ENCODE data around the gene VGLL4. TPM values are rescaled to one million over a fixed set of nuclear protein-coding genes. Genes with fewer than 3 reads are reported as not detected.

VGLL4 gene
- polyA plus RNA-seq, 4 donors: 26.6 to 54.8 (median 38.4) TPM

- Histone ChIP-seq H3K4me3 (ENCODE audit: low read depth in 1 of 3, low read length in 3 of 3) (no peak overlapping the region), H3K27ac (ENCODE audit: low read depth in 1 of 3, low read length in 2 of 3) (peak overlapping the region in 1 of 3 donors; percentile 40), H3K36me3 (ENCODE audit: control insufficient read depth in 3 of 3, insufficient read depth in 2 of 3, low read depth in 1 of 3, low read length in 3 of 3) (peaks cover 0 to 18% (median 0%) of the 10 kb centered on the region in 3 donors), H3K4me1 (ENCODE audit: control insufficient read depth in 3 of 3, insufficient read depth in 2 of 3, low read depth in 1 of 3, low read length in 2 of 3) (peaks cover 3 to 23% (median 9%) of the 10 kb centered on the region in 3 donors), H3K27me3 (ENCODE audit: control insufficient read depth in 3 of 3, insufficient read depth in 3 of 3, low read length in 3 of 3) (no peaks in the 10 kb centered on the region), H3K9me3 (ENCODE audit: control insufficient read depth in 2 of 2, insufficient read depth in 1 of 2, low read depth in 1 of 2, low read length in 1 of 2) (no peaks in the 10 kb centered on the region)
- WGBS, 3 donors: 82 to 93% (median 83%) methylated on average over 12 of the region's 12 CpGs
- no peak for FAIRE-seq
- no peak for DNase-seq
Measured at GRCh38 chr3:11587766-11588165, 55.9 kb downstream of the VGLL4 start.

GRCh38 chr3:11584570-11584969 lies 59.1 kb downstream of the VGLL4 start:
- 80 to 89% (median 87%) methylated on average over 4 of the region's 4 CpGs for WGBS, 3 donors
- Histone ChIP-seq H3K4me1 (ENCODE audit: control insufficient read depth in 3 of 3, insufficient read depth in 2 of 3, low read depth in 1 of 3, low read length in 2 of 3) (peaks cover 3 to 19% (median 16%) of the 10 kb centered on the region in 3 donors), H3K27me3 (ENCODE audit: control insufficient read depth in 3 of 3, insufficient read depth in 3 of 3, low read length in 3 of 3) (no peaks in the 10 kb centered on the region), H3K4me3 (ENCODE audit: low read depth in 1 of 3, low read length in 3 of 3) (no peak overlapping the region), H3K9me3 (ENCODE audit: control insufficient read depth in 2 of 2, insufficient read depth in 1 of 2, low read depth in 1 of 2, low read length in 1 of 2) (no peaks in the 10 kb centered on the region), H3K27ac (ENCODE audit: low read depth in 1 of 3, low read length in 2 of 3) (no peak overlapping the region), H3K36me3 (ENCODE audit: control insufficient read depth in 3 of 3, insufficient read depth in 2 of 3, low read depth in 1 of 3, low read length in 3 of 3) (peaks cover 0 to 11% (median 0%) of the 10 kb centered on the region in 3 donors)
- FAIRE-seq (no peak), DNase-seq (no peak)

DNA sequence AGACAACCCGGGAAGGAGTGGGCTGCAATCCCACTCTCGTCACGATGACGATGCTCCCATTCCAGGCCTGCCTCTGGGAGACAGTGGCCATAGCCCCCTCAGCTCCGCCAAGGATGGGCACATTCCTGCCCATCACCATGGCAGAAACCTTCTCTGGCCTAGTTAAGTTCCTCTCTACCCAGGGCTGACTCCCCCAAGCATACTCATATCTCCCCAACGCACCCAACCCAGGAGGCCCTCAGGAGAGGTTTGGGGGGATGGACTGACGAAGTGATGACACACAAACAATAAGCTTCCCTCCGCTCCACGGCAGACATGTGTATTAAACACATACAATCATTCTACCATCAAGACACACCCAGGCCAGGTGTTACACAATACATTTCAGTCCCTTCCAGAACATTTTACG lies 60.1 kb downstream of the VGLL4 start:
- Histone ChIP-seq H3K27me3 (ENCODE audit: control insufficient read depth in 3 of 3, insufficient read depth in 3 of 3, low read length in 3 of 3) (no peaks in the 10 kb centered on the region), H3K4me3 (ENCODE audit: low read depth in 1 of 3, low read length in 3 of 3) (no peak overlapping the region), H3K4me1 (ENCODE audit: control insufficient read depth in 3 of 3, insufficient read depth in 2 of 3, low read depth in 1 of 3, low read length in 2 of 3) (peaks cover 3 to 19% (median 11%) of the 10 kb centered on the region in 3 donors), H3K9me3 (ENCODE audit: control insufficient read depth in 2 of 2, insufficient read depth in 1 of 2, low read depth in 1 of 2, low read length in 1 of 2) (no peaks in the 10 kb centered on the region), H3K36me3 (ENCODE audit: control insufficient read depth in 3 of 3, insufficient read depth in 2 of 3, low read depth in 1 of 3, low read length in 3 of 3) (peaks cover 0 to 7% (median 0%) of the 10 kb centered on the region in 3 donors), H3K27ac (ENCODE audit: low read depth in 1 of 3, low read length in 2 of 3) (peak overlapping the region in 1 of 3 donors; percentile 2)
- WGBS, 3 donors: 54 to 60% (median 54%) methylated on average over 10 of the region's 10 CpGs
- no peak for FAIRE-seq
- no peak for DNase-seq

- H3K27ac ChIP-seq (ENCODE audit: low read depth in 1 of 3, low read length in 2 of 3): peak overlapping the region in 1 of 3 donors; percentile 73
Measured at GRCh38 chr3:11583235-11583634, 60.5 kb downstream of the VGLL4 start.

DNA sequence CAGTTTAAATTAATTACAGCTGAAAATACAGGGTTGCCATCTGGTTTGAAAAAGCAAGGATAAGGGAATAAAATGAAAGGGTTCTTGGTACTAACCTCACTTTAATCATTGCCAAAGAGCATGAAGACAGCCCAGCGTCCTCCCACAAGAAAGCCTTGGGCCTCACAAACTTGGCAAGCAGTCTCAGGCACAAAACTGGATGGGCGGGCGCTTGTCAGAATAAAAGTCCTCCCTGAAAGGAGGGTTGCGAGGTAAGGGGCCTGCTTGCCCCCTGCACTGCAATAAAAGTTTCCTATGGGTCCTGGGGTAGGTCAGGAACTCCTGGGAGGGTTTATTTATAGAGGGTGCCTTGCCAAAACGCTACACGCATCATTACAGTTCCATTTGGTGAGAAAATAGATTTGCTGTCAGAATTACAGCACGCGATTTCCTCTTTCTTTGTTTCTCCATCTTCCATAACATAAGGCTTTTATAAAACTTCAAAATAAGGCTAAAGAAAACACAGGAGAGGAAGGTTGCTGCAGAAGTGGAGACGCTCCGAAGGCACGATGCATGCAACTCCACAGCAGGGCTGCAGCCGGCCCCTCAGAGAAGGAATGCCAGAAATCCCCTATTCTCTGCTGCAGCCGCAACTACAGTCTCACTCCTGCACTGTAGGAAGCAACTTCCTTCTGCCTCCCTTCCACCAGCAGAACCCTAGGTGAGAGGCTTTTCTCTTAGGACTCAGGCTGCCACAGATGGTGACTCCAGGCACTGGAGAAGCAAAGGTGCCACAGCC lies 61.3 kb downstream of the VGLL4 start:
- Histone ChIP-seq H3K4me3 (ENCODE audit: low read depth in 1 of 3, low read length in 3 of 3) (peak overlapping the region in 1 of 3 donors; percentile 13), H3K9me3 (ENCODE audit: control insufficient read depth in 2 of 2, insufficient read depth in 1 of 2, low read depth in 1 of 2, low read length in 1 of 2) (no peaks in the 10 kb centered on the region), H3K27ac (ENCODE audit: low read depth in 1 of 3, low read length in 2 of 3) (peak overlapping the region in 2 of 3 donors; percentile 69 to 73), H3K27me3 (ENCODE audit: control insufficient read depth in 3 of 3, insufficient read depth in 3 of 3, low read length in 3 of 3) (no peaks in the 10 kb centered on the region), H3K36me3 (ENCODE audit: control insufficient read depth in 3 of 3, insufficient read depth in 2 of 3, low read depth in 1 of 3, low read length in 3 of 3) (peaks cover 0 to 2% (median 0%) of the 10 kb centered on the region in 3 donors), H3K4me1 (ENCODE audit: control insufficient read depth in 3 of 3, insufficient read depth in 2 of 3, low read depth in 1 of 3, low read length in 2 of 3) (peaks cover 3 to 19% (median 11%) of the 10 kb centered on the region in 3 donors)
- no peak for FAIRE-seq
- 10 to 22% (median 14%) methylated on average over 13 of the region's 13 CpGs for WGBS, 3 donors
- DNase-seq: peak; percentile 41 to 67

More at GRCh38 chr3:11583235-11583634, 60.5 kb downstream of the VGLL4 start:
- DNase-seq (no peak), FAIRE-seq (no peak)
- Histone ChIP-seq H3K4me3 (ENCODE audit: low read depth in 1 of 3, low read length in 3 of 3) (no peak overlapping the region), H3K36me3 (ENCODE audit: control insufficient read depth in 3 of 3, insufficient read depth in 2 of 3, low read depth in 1 of 3, low read length in 3 of 3) (peaks cover 0 to 4% (median 0%) of the 10 kb centered on the region in 3 donors), H3K9me3 (ENCODE audit: control insufficient read depth in 2 of 2, insufficient read depth in 1 of 2, low read depth in 1 of 2, low read length in 1 of 2) (no peaks in the 10 kb centered on the region), H3K4me1 (ENCODE audit: control insufficient read depth in 3 of 3, insufficient read depth in 2 of 3, low read depth in 1 of 3, low read length in 2 of 3) (peaks cover 3 to 19% (median 11%) of the 10 kb centered on the region in 3 donors), H3K27me3 (ENCODE audit: control insufficient read depth in 3 of 3, insufficient read depth in 3 of 3, low read length in 3 of 3) (no peaks in the 10 kb centered on the region)

DNA sequence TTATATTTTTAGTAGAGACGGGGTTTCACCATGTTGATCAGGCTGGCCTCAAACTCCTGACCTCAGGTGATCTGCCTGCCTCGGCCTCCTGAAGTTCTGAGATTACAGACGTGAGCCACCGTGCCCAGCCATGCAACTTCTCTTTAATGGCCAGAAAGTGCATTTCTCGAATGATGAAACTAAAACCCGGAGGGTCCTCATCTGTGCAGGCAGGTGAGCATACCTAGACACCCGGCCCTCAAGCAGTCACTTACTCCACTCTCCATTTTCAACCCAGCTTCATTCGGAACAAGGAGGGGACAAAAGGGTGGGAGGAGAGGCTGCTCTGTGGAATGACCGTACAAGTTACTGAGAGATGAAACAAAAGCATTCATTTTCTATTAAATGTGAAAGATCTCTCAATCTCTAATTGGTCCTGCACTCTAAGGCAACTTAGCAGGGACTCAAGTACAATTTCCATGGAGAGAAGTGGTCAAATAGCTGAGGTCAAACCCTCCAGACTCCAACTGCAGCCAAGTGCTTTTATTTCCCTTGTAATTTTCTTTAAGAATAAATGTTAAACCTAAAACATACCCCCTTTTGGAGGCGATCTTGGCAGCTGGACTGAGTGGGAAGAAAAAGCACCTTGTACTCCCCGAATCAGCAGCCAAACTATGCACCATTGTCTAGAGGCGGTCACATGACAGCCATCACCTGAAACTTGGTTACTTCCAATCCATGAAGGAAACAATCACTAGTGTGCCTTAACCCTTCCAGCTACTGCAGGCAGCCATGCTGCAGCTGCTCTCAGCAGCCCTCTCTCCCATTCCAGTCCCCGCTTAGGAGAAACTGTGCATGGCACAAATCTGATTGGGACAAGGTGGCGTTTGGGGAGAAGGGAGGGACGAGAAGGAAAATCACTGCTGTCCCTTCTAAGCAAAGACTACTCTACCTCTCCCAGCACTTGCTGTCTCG lies 62.2 kb downstream of the VGLL4 start:
- Histone ChIP-seq H3K4me3 (ENCODE audit: low read depth in 1 of 3, low read length in 3 of 3) (peak overlapping the region in 1 of 3 donors; percentile 13), H3K9me3 (ENCODE audit: control insufficient read depth in 2 of 2, insufficient read depth in 1 of 2, low read depth in 1 of 2, low read length in 1 of 2) (no peaks in the 10 kb centered on the region), H3K27me3 (ENCODE audit: control insufficient read depth in 3 of 3, insufficient read depth in 3 of 3, low read length in 3 of 3) (no peaks in the 10 kb centered on the region), H3K36me3 (ENCODE audit: control insufficient read depth in 3 of 3, insufficient read depth in 2 of 3, low read depth in 1 of 3, low read length in 3 of 3) (peaks cover 0 to 8% (median 0%) of the 10 kb centered on the region in 3 donors), H3K4me1 (ENCODE audit: control insufficient read depth in 3 of 3, insufficient read depth in 2 of 3, low read depth in 1 of 3, low read length in 2 of 3) (peaks cover 3 to 19% (median 11%) of the 10 kb centered on the region in 3 donors), H3K27ac (ENCODE audit: low read depth in 1 of 3, low read length in 2 of 3) (peak overlapping the region in 2 of 3 donors; percentile 69 to 73)
- 26 to 41% (median 41%) methylated on average over 16 of the region's 16 CpGs for WGBS, 3 donors
- DNase-seq: peak; percentile 37 to 61
- FAIRE-seq: no peak

DNA sequence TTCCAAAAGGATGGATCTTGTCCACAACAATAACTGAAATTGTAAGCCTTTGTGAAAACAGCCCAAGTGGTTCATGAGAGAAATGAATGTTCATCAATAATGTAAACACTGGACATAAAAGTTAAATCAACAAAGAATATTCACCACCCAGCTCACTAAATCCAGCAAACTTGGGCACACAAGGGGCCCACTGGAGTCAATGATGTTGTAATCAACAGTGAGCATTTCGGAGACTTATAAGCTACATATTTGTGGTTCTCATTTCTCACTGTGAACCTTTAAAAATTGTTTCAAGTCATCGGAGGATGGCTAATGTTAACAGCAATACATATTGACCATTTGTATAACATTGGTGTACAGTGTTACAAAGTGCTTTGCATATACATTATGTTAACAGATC lies 63.1 kb downstream of the VGLL4 start:
- FAIRE-seq (no peak), DNase-seq (no peak)
- no peaks in the 10 kb centered on the region for H3K27me3 ChIP-seq (ENCODE audit: control insufficient read depth in 3 of 3, insufficient read depth in 3 of 3, low read length in 3 of 3)
- no peak overlapping the region for H3K4me3 ChIP-seq (ENCODE audit: low read depth in 1 of 3, low read length in 3 of 3)
- peaks cover 0 to 12% (median 0%) of the 10 kb centered on the region in 3 donors for H3K36me3 ChIP-seq (ENCODE audit: control insufficient read depth in 3 of 3, insufficient read depth in 2 of 3, low read depth in 1 of 3, low read length in 3 of 3)
- no peak overlapping the region for H3K27ac ChIP-seq (ENCODE audit: low read depth in 1 of 3, low read length in 2 of 3)
- WGBS, 3 donors: 84 to 93% (median 88%) methylated on average over 2 of the region's 2 CpGs
- H3K4me1 ChIP-seq (ENCODE audit: control insufficient read depth in 3 of 3, insufficient read depth in 2 of 3, low read depth in 1 of 3, low read length in 2 of 3): peaks cover 3 to 19% (median 11%) of the 10 kb centered on the region in 3 donors
- H3K9me3 ChIP-seq (ENCODE audit: control insufficient read depth in 2 of 2, insufficient read depth in 1 of 2, low read depth in 1 of 2, low read length in 1 of 2): no peaks in the 10 kb centered on the region

GRCh38 chr3:11578169-11578568 lies 65.5 kb downstream of the VGLL4 start:
- 89 to 93% (median 91%) methylated on average over 8 of the region's 8 CpGs for WGBS, 3 donors
- no peaks in the 10 kb centered on the region for H3K9me3 ChIP-seq (ENCODE audit: control insufficient read depth in 2 of 2, insufficient read depth in 1 of 2, low read depth in 1 of 2, low read length in 1 of 2)
- peaks cover 0 to 29% (median 0%) of the 10 kb centered on the region in 3 donors for H3K36me3 ChIP-seq (ENCODE audit: control insufficient read depth in 3 of 3, insufficient read depth in 2 of 3, low read depth in 1 of 3, low read length in 3 of 3)
- no peak overlapping the region for H3K4me3 ChIP-seq (ENCODE audit: low read depth in 1 of 3, low read length in 3 of 3)
- H3K27me3 ChIP-seq (ENCODE audit: control insufficient read depth in 3 of 3, insufficient read depth in 3 of 3, low read length in 3 of 3): no peaks in the 10 kb centered on the region
- peaks cover 0 to 13% (median 11%) of the 10 kb centered on the region in 3 donors for H3K4me1 ChIP-seq (ENCODE audit: control insufficient read depth in 3 of 3, insufficient read depth in 2 of 3, low read depth in 1 of 3, low read length in 2 of 3)
- DNase-seq: no peak
- H3K27ac ChIP-seq (ENCODE audit: low read depth in 1 of 3, low read length in 2 of 3): no peak overlapping the region
- no peak for FAIRE-seq

Measured in small intestine (tissue), 7 donors.